H1 (cell line): ENCODE data around the gene APOBEC3C.

ENCODE experiments used
- CBX5 ChIP-seq: fragments of 300-800, 300-1000 bp; sonication (generic); IDR thresholded peaks from 2 replicates; pipeline ENCODE4 v1.7.1; 2016; ENCODE audit warnings: antibody characterized with exemption, low read length, low read depth
- CTCF ChIP-seq, 3 experiments: IDR thresholded peaks; 1 replicate in 2 of 3; 2 replicates in 1 of 3; pipeline versions ENCODE4 v1.5.1 to v1.6.1; 2011; ENCODE audit warnings: low read length in 3 of 3, mild to moderate bottlenecking in 3 of 3, inconsistent platforms in 2 of 3, low read depth in 1 of 3, moderate library complexity in 1 of 3; ENCODE audit not compliant: insufficient read depth in 1 of 3; ENCODE audit errors: control extremely low read depth in 1 of 3
- EP300 ChIP-seq, 2 experiments: IDR thresholded peaks; 1 replicate in 1 of 2; 2 replicates in 1 of 2; pipeline ENCODE4 v1.6.1; 2011 to 2012; ENCODE audit warnings: low read depth in 2 of 2, low read length in 2 of 2, mild to moderate bottlenecking in 2 of 2, borderline replicate concordance in 1 of 2, inconsistent platforms in 1 of 2, moderate library complexity in 1 of 2
- EZH2 ChIP-seq: fragments of 200-600 bp; sonication (generic); IDR thresholded peaks from 2 replicates; pipeline ENCODE4 v1.7.1; 2012; ENCODE audit warnings: low read depth, mild to moderate bottlenecking, moderate library complexity, low read length, inconsistent platforms; ENCODE audit not compliant: severe bottlenecking
- FOSL1 ChIP-seq: IDR thresholded peaks from 2 replicates; pipeline ENCODE4 v1.6.1; 2011; ENCODE audit warnings: mild to moderate bottlenecking, low read depth, low read length, moderate library complexity; ENCODE audit not compliant: insufficient read depth
- HDAC6 ChIP-seq: IDR thresholded peaks from one replicate; pipeline ENCODE4 v1.7.1; 2012; ENCODE audit warnings: low read depth, mild to moderate bottlenecking, inconsistent platforms, low read length, moderate library complexity
- JUN ChIP-seq: IDR thresholded peaks from 2 replicates; pipeline ENCODE4 v1.6.1; 2011; ENCODE audit warnings: low read depth, mild to moderate bottlenecking, improper control_type of control experiment, low read length
- MAX ChIP-seq: IDR thresholded peaks from 2 replicates; pipeline ENCODE4 v1.6.1; 2012; ENCODE audit warnings: inconsistent platforms

GRCh38 chr22:39030705-39031104, 16.6 kb downstream of the APOBEC3C start:
- TF ChIP-seq CTCF (IDR thresholded peaks at IDR 0.05; ENCODE audit: control extremely low read depth in 1 of 3, insufficient read depth in 1 of 3, low read depth in 1 of 3, low read length in 3 of 3) (no peak), FOSL1 (no peak), EP300 (IDR thresholded peaks at IDR 0.05; ENCODE audit: borderline replicate concordance in 1 of 2, low read depth in 2 of 2, low read length in 2 of 2) (no peak), CBX5 (no peak), EZH2 (no peak), MAX (no peak), JUN (no peak), HDAC6 (no peak)
